NCI-H128 (cell line): Measurements from ENCODE around the gene EHMT2.
"Not testable (repeated sequence)": the region's sequence is repeated elsewhere in the genome, so short reads cannot be mapped to it uniquely, and the experiment has no call there.

ENCODE experiments used
- DNase-seq: peaks from one replicate; lab custom pipeline; 2025; ENCODE audit not compliant: unreplicated experiment; lab: John Stamatoyannopoulos, UW

Gene EHMT2

GRCh38 chr6:31842053-31842452 is 55.4 kb downstream of the EHMT2 start:
- DNase-seq, result no peak

- DNase-seq, result not testable (repeated sequence)
These were observed 57.7 kb downstream of the EHMT2 start for GRCh38 chr6:31839779-31840126.

DNA sequence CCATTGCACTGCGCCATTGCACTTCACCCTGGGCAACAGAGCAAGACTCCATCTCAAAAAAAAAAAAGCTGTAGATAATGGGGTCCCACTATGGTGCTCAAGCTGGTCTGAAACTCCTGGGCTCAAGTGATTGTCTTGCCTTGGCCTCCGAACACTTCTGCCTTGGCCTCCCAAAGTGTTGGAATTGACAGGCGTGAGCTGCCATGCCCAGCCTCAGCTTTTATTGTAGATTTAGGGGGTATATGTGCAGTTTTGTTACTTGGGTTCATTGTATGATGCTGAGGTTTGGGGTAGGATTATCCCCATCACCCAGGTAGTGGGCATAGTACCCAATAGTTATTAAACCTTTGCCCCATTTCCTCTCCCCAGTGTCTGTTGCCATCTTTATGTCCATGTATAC is 58.5 kb downstream of the EHMT2 start:
- no peak for DNase-seq

GRCh38 chr6:31838114-31838553 is 59.4 kb downstream of the EHMT2 start:
- not testable (repeated sequence) for DNase-seq

DNA sequence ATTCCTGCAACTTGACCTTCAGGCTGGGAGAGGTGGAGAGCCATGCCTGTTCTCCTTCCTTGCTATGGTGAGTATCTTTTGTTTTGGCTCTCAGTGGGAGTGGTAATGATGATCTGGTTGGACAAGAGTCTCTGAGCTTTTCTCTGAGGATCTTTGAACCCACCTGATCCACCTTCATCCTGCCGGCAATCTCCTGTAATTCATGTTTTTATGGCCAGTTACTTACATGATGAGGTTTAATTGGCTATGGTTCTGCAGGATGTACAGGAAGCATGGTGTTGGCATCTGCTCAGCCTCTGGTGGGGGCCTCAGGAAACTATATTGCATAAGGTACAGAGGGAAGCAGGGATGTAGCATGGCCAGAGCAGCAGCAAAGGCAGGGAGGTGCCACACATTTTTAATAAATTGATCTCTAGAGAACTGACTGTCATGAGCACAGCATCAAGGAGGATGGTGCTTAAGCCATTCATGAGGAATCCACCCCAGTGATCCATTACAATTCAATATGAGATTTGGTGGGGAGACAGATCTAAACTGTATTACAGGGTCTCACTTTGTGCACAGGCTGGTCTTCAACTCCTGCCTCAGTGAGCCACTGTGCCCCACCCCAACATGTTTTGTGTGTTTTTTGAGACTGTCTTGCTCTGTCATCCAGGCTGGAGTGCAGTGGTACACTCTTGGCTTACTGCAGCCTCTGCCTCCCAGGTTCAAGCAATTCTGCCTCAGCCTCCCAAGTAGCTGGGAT is 60.0 kb downstream of the EHMT2 start:
- DNase-seq, result no peak

DNA sequence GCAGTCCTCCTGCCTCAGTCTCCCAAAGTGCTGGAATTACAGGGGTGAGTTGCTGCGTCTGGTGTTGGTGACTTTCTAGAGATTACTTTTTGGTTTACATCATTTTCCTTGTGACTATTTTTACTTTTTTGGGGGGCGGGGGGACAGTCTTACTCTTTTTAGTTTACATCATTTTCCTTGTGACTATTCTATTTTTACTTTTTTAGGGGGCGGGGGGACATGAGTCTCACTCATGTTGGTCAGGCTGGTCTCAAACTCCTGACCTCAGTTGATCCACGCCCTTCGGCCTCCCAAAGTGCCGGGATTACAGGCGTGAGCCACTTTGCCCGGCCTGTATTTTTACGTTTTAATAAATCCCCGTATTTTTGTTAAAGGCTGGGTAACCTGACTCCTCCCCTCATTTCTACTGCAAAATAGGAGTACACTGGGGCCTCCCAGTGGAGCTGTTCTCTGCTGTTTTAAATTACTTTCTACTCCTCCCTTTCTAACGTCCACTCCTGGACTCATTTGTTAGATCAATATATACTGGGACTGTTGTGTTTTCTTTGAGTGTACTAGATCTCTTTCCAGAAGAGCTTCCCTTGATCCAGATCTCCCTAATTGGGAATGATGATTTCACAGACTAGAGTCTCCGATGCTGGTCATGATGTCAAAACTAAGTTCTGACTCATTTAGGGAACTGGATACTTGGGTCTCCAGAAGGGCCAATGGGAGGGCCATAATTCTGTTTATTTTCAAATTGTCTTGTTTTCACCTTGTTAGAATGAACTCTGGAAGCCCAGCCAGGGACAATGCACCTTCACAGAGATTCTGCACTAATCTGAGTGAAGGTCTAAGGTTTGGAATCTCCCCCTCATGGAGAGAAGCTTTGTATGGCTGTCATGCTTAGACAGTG is 60.8 kb downstream of the EHMT2 start:
- DNase-seq, result no peak

GRCh38 chr6:31836047-31836473 is 61.4 kb downstream of the EHMT2 start:
- DNase-seq, result no peak

DNA sequence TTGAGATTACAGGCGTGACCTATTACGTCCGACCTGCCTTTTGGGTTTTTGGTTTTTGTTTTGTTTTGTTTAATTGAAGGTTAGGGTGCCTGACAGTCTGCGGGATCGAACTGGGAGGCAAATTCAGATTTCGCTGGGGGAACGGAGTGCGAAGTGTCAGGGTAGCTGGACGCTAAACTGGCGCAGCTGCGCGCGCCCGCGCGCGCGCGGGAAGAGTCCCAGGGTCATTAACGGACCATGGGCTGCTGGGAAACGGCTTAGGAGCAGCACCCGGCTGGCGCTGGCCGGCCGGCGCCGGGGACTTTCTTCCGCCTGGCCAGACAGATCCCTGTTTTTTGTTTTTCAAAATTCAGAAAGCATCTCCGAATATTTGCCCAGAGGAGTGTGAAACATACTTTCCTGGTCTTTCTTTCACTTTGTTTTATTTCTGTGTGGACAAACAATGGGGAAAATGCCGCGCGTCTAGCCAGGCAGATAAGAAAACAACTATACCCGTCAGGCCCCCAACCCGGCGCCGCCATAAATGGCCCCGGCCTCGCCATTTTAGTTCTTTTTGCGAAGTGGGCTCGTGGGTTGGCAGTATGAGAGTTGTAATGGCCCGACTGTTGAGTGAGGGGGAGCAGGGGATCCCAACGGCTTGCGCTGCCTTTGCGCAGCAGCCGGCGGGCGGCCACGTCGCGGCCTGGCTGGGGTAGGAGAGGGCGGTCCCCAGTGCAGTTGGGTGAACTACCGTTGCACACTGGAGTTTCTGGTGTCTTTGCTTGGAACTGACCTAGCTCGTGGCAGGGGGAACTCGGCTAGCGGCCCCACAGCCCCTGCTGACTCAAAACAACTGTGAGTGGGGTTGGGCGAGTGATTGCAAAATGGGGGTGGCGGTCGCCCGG is 62.9 kb downstream of the EHMT2 start:
- peak; percentile 72 for DNase-seq

GRCh38 chr6:31831350-31832215 is 65.9 kb downstream of the EHMT2 start:
- no peak for DNase-seq

DNA sequence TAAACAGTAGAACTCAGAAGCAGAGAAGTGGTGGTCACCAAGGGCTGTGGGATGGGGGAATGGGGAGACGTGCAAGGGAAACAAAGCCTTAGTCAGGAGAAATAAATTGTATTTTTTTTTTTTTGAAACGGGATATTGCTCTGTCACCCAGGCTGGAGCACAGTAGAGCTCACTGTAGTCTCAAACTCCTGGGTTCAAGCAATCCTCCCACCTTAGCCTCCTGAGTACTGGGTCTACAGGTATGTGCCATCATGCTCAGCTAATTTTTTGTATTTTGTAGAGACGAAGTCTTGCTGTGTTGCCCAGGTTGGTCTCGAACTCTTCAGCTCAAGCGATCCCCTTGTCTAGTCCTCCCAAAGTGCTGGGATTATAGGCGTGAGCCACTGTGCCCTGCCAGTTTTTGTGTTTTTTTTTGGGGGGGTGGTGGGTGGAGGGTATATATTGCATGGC is 66.6 kb downstream of the EHMT2 start:
- no peak for DNase-seq
